Parathyroid adenoma (tissue), 2 donors: ENCODE data around the gene RHCG.

ENCODE experiments used
- H2AFZ ChIP-seq: fragments of 300-600 bp; sonication (generic); one replicate; pipeline ENCODE4 v1.7.0; 2017; ENCODE audit warnings: antibody characterized with exemption, mild to moderate bottlenecking
- H3K27ac ChIP-seq: fragments of 300-600 bp; sonication (generic); one replicate; pipeline ENCODE4 v1.7.0; 2017
- H3K27me3 ChIP-seq: fragments of 300-600 bp; sonication (generic); one replicate; pipeline ENCODE4 v1.7.0; 2017; ENCODE audit warnings: low read length; ENCODE audit not compliant: control insufficient read depth, insufficient read depth
- H3K36me3 ChIP-seq: fragments of 300-600 bp; sonication (generic); one replicate; pipeline ENCODE4 v1.7.0; 2017; ENCODE audit warnings: low read length; ENCODE audit not compliant: control insufficient read depth, insufficient read depth
- H3K4me1 ChIP-seq: fragments of 300-600 bp; sonication (generic); one replicate; pipeline ENCODE4 v1.7.0; 2017; ENCODE audit warnings: control low read depth
- H3K4me2 ChIP-seq: fragments of 300-600 bp; sonication (generic); one replicate; pipeline ENCODE4 v1.7.0; 2017; ENCODE audit warnings: low read length
- H3K4me3 ChIP-seq: fragments of 300-600 bp; sonication (generic); one replicate; pipeline ENCODE4 v1.7.0; 2017; ENCODE audit warnings: low read depth, low read length
- H3K79me2 ChIP-seq: fragments of 300-600 bp; sonication (generic); one replicate; pipeline ENCODE4 v1.7.0; 2017; ENCODE audit warnings: control low read depth
- H3K9ac ChIP-seq: fragments of 300-600 bp; sonication (generic); one replicate; pipeline ENCODE4 v1.7.0; 2017; ENCODE audit warnings: mild to moderate bottlenecking
- H3K9me3 ChIP-seq: fragments of 300-600 bp; sonication (generic); one replicate; pipeline ENCODE4 v1.7.0; 2017; ENCODE audit warnings: low read length; ENCODE audit not compliant: control insufficient read depth
- CTCF ChIP-seq: fragments of 300-600 bp; sonication (generic); IDR thresholded peaks from one replicate; pipeline ENCODE4 v1.7.0; 2017; ENCODE audit warnings: antibody characterized with exemption, mild to moderate bottlenecking
- donor health status: primary hyperparathyroidism.

Gene RHCG

DNA sequence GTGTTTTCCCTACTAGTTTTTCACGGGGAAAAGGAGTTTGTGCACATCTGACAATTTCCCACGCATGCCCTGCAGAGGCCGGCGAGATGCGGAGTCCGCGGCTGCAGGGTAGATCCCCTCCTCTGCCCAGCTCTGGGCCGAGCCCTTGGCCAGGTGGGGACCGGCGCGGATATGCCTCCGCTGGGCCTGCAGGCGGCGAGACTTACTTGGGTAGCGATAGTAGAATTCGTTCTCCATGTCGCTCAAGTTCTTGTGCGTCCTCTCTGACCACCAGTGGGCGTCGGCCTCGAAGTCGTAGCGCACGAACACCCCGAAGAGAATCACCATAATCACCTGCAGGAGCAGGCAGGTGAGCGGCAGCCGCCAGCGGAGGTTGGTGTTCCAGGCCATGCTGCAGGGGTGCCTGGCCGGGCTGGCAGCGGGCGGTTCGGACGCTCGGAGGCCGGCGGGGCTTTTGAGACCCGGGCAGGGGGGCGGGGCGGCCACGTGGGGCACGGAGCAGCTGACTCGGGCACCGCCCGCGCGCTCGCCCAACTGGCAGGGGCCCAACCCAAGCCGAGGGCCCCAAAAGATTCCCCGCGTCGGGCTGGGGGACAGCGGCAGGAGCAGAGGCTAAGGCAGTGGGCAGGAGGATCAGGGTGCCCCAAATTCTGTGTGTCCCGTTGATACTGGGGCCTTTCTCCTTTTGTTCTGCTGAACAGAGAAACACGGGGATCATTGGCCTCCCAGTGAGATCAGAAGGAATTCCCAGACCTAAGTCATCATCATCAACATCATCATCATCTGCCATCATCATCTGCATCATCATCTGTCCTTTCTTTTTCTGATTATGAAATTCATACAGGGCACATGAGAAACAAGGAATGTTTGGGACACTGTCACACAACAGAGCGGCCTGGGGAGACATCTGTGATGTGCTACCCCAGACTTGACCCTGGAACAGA lies at the start of gene RHCG:
RHCG (minus strand) TSS at position 429 of the 944 bp plus-strand sequence; CDS start at position 390, 39 bp downstream.
- Histone ChIP-seq H3K4me1 (no peaks in the 10 kb centered on the region), H3K4me2 (peak within 1 kb of the TSS; percentile 57), H3K79me2 (no peaks in the 10 kb centered on the region), H3K27ac (no peak within 1 kb of the TSS), H2AFZ (no peak within 1 kb of the TSS), H3K4me3 (peak within 1 kb of the TSS; percentile 27), H3K36me3 (no peaks in the 10 kb centered on the region), H3K27me3 (no peaks in the 10 kb centered on the region), H3K9ac (no peak within 1 kb of the TSS), H3K9me3 (no peaks in the 10 kb centered on the region)
- no peak for TF ChIP-seq CTCF

- H3K4me3 ChIP-seq: no peak overlapping the region
- no peak overlapping the region for H3K9ac ChIP-seq
- H3K27me3 ChIP-seq: no peaks in the 10 kb centered on the region
- no peaks in the 10 kb centered on the region for H3K4me1 ChIP-seq
- H3K9me3 ChIP-seq: no peaks in the 10 kb centered on the region
- no peak overlapping the region for H3K27ac ChIP-seq
- no peak for TF ChIP-seq CTCF
- H2AFZ ChIP-seq: no peak overlapping the region
- H3K4me2 ChIP-seq: no peak overlapping the region
- no peaks in the 10 kb centered on the region for H3K36me3 ChIP-seq
- no peaks in the 10 kb centered on the region for H3K79me2 ChIP-seq
Observed at GRCh38 chr15:89543389-89543788, 47.0 kb upstream of the RHCG start.

DNA sequence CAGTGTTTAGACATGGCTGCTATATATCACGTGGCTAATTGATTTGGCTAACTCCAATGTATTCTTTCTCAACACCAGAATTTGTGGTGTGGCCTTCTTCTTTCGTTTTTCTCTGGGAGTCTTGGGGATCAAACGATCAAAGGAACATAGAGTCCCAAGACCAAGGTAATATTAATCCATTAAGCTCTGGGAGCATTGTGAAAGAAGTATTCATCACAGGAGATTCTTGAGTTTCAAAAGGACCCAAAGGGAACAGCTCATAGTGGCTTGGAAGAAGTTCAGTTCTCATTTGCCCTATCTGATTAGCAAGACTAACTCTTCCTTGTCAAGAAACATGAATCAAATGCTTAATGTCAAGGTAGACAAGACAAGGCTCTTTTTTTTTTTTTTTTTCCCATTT lies 46.0 kb upstream of the RHCG start:
- no peak overlapping the region for H3K27ac ChIP-seq
- H3K4me1 ChIP-seq: no peaks in the 10 kb centered on the region
- no peaks in the 10 kb centered on the region for H3K79me2 ChIP-seq
- no peaks in the 10 kb centered on the region for H3K27me3 ChIP-seq
- no peak overlapping the region for H2AFZ ChIP-seq
- H3K9me3 ChIP-seq: no peaks in the 10 kb centered on the region
- H3K4me2 ChIP-seq: no peak overlapping the region
- no peak overlapping the region for H3K4me3 ChIP-seq
- no peaks in the 10 kb centered on the region for H3K36me3 ChIP-seq
- no peak overlapping the region for H3K9ac ChIP-seq
- no peak for TF ChIP-seq CTCF

DNA sequence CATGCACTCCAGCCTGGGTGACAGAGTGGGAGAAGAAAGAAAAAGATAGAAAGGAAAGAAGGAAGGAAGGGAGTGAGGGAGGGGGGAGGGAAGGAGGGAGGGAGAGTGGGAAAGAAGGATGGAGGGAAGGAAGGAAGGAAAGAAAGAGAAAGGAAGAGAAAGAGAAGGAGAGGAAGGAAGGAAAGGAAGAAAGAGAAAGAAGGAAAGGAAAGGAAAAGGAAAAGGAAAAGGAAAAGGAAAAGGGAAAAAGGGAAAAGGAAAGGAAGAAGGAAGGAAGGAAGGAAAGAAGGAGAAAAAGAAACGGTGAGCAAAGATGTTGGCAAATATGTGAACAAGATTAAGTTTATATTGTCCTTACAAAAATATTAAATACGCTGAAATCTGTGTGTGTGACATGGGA lies 42.6 kb upstream of the RHCG start:
- no peaks in the 10 kb centered on the region for H3K79me2 ChIP-seq
- H3K4me1 ChIP-seq: no peaks in the 10 kb centered on the region
- no peaks in the 10 kb centered on the region for H3K9me3 ChIP-seq
- H3K27me3 ChIP-seq: no peaks in the 10 kb centered on the region
- no peak overlapping the region for H3K4me3 ChIP-seq
- no peak overlapping the region for H3K27ac ChIP-seq
- no peaks in the 10 kb centered on the region for H3K36me3 ChIP-seq
- no peak overlapping the region for H2AFZ ChIP-seq
- H3K9ac ChIP-seq: no peak overlapping the region
- H3K4me2 ChIP-seq: no peak overlapping the region
- TF ChIP-seq CTCF: no peak
